ENCODE data around the gene CUX1.
A peak's percentile ranks its signal among the peaks of the same experiment; 100 is the strongest.

CUX1 gene

DNA sequence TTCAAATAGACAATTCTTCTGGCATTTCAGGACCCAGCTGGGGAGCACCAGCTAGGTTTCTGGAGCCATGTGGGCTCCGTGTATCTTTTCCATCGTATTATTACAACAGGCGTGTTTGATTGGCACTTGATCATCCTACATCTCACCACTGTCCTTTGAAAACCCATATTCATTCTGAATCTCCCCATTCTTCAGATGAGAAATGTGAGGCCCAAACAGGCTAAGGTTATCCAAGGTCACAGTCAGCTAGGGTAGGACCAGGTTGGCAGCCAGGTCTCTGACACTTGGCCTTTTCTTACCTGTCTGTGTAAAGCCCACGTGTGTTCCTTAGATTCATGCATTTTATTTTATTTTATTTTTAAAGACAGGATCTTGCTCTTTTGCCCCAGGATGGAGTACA is 366.9 kb downstream of the CUX1 start:
- no peak for DNase-seq (ENCODE audit: low spot score)

GRCh38 chr7:102185796-102186195 is 368.4 kb downstream of the CUX1 start:
- DNase-seq (ENCODE audit: low spot score) = no peak

DNA sequence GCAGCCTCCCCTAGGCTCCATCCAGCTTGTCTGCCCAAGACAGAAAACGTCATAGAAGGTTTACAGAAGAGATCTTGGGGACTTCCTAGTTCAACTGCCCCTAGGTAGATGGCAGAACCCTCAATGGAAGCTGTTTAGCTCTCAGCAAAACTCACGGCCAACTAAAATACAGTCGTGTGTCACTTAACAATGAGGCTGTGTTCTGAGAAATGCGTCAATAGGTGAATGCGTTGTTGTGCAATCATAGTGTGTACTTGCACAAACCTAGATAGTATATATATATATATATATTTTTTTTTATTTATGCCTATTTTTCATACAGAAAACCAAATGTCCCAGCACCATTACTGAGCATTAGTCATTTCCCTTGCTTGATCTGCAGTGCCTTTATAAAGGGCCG is 368.9 kb downstream of the CUX1 start:
- no peak for DNase-seq (ENCODE audit: low spot score)

DNA sequence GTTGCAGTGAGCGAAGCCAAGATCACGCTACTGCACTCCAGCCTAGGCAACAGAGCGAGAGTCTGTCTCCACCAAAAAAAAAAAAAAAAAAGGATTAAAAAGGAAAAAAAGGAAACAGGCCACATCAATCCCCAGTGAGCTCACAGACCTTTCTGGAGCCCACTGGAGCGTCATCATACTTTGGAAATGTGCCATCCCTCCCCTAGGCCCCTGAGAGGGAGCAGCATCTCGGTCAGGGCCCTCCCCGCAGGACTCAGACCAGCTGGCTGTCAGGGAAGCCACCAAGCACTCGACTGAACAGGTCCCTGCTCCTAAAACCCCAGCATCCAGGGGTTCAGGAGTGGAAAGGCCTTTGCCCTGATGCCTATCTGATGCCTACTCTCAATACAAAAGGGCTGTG is 371.3 kb downstream of the CUX1 start:
- DNase-seq (ENCODE audit: low spot score) = no peak

DNA sequence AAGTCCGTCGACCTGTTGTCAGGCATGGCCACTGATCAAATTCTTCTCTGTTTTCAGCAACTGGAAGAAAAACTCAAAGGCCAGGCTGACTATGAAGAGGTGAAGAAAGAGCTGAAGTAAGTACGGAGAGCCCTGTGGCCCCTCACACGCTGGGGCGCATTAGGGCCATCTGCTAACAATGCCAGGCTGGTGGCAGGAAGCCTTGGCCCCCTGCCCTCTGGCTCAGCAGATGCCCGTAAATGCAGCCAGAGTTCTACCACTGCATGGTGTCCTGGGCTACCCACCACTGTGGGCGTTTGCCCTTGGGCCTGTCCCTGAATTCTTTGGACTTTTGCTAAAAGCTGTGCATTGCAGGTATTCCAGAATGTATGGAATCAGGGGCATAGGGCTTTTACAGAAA is 372.3 kb downstream of the CUX1 start:
- DNase-seq (ENCODE audit: low spot score) = peak; percentile 69

DNA sequence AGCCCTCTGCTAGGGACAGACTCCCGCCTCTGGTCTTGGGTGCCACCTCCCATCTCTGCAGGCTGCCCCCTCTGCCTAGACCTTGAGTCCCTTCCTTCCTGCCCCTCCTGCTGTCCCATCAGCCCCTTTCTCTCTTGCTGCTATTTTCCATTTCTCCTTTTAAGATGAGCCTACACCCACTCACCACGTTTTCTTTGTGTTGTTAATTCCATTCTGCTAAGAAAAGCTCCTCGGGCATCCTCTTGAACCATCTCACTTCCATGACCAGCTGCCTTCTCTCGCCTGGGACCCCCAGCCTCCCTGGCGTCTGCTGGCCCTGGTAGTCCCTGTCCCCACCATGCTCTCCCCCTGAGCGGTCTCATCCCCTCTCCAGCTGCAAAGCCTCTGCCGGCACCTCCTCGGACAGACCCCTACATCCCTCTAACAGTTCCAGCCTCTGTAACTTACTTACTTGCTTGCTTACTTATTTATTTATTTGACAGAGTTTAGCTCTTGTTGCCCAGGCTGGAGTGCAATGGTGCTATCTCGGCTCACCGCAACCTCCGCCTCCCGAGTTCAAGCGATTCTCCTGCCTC is 373.4 kb downstream of the CUX1 start:
- DNase-seq (ENCODE audit: low spot score) = no peak

GRCh38 chr7:102191556-102192379 is 374.3 kb downstream of the CUX1 start:
- no peak for DNase-seq (ENCODE audit: low spot score)

DNA sequence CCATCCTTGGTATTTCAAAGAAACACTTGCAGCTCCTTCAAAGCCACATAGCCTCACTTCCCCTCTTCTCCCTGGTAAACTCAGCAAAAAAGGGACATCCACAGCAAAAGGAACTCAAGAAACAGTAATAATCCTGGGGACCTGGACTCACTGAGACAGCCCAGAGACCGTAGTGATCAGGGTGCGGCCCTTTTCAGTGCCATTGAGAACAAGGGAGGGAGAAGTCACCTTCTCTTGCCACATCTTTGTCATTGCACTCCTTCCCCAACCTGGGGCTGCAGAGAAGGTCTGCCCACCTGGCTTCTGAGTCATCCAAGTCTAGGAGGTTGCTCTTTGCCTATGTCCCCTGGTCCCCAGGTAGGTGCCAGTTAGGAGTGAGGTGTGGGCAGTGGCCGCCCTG is 375.4 kb downstream of the CUX1 start:
- DNase-seq (ENCODE audit: low spot score) = no peak

DNA sequence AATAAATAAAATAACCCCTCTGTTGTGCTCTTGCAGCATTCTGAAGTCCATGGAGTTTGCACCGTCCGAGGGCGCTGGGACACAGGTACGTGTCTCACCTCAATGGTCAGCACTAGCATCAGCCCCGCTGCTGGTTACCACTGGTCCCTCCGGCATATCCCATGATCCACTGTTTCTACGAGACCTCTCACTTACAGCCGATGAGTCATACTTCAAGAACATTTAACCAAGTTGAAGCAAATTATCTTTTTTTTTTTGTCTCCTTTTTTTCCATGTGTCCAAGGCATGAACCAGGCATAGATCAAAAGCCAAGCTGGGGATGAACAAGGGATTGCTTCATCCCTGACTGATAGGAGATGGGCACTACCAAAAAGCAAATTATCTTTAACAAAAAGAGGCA is 376.4 kb downstream of the CUX1 start:
- no peak for DNase-seq (ENCODE audit: low spot score)

DNA sequence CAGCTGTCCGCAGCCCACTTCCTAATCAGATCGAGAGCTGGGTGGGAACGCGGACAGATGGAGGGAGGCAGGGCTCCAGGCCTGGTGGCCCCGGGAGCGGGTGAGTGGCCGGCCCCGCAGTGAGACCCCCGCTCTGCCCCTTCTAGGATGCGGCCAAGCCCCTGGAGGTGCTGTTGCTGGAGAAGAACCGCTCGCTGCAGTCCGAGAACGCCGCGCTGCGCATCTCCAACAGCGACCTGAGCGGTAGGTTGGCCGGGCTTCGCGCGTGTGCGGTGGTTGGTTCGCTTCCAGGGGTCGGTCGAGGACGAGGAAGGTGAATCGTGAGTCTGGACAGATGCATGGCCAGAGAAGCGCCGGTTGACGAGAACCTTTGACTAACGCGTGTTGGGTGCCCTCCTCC is 377.9 kb downstream of the CUX1 start:
- no peak for DNase-seq (ENCODE audit: low spot score)

GRCh38 chr7:102196028-102196427 is 378.6 kb downstream of the CUX1 start:
- DNase-seq (ENCODE audit: low spot score) = no peak

GRCh38 chr7:102197161-102197560 is 379.7 kb downstream of the CUX1 start:
- DNase-seq (ENCODE audit: low spot score) = no peak

DNA sequence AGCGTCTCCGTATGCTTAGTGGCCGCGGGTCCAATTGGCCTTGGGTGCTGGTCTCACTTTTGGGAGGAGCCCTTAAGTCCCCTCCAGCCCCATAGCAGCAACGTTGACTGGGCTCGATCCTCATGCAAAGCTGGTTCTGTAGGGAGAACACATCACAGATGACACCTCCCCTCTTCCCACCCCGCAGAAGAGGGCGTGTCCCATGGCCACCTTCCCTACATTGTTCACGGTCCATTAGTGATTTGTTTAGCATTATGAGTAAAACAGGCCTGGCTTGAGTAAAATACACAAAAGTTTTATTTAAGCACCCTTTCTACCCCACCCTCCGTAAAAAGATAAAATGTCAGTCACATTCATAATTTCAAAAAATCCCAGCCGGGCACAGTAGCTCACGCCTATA is 380.2 kb downstream of the CUX1 start:
- no peak for DNase-seq (ENCODE audit: low spot score)

DNA sequence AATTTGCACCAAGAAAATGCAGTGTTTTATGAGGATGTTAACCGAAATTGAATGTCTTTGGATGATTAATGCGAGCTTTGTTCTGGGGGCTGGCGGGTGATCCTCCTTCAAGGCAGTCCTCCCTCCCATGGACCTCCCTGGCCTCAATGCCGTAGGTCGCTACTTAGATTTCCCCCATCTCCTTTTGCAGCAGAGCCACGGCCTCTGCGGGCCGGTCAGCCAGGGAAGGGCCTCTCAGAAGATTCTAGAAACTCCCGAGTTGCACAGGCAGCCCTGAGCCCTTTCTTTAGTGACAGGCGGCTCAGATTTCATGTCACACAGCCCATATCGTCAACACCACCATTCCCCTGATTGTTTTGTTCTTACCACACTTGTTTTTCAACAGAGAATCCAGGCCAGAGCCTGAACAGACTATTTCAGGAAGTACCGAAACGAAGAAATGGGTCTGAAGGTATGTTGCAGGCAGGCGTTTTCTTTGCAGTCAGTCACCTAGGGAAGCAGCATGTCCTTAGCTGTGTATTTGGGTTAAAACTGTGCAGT is 381.1 kb downstream of the CUX1 start:
- DNase-seq (ENCODE audit: low spot score) = no peak

DNA sequence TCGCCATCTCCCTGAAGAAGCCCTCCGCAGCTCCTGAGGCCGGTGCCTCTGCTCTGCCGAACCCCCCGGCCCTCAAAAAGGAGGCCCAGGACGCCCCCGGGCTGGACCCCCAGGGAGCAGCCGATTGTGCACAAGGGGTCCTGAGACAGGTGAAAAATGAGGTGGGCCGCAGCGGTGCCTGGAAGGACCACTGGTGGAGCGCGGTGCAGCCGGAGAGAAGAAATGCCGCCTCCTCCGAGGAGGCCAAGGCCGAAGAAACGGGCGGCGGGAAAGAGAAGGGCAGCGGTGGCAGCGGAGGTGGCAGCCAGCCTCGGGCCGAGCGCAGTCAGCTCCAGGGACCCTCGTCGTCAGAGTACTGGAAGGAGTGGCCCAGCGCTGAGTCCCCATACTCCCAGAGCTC is 384.1 kb downstream of the CUX1 start:
- no peak for DNase-seq (ENCODE audit: low spot score)

GRCh38 chr7:102202556-102202955 is 385.1 kb downstream of the CUX1 start:
- DNase-seq (ENCODE audit: low spot score) = peak; percentile 34

DNA sequence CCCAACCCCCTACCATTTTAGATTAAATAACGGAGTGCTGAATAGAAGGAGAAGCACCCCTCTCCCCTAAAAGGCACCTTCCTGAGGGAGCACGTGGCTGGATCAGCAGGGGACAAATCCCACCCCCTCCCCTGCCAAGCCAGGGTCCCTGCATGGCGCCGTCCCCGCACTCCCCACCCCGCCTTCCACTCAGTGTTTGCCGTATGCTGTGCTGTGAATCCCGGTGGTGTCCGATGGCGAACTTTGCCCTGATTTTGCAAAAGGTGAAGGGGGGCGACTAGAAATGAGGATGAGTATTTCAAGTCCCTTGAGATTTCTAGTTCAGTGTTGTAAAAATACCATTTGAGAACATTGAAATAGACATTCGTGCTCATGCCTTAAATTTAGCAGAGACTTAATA is 385.8 kb downstream of the CUX1 start:
- DNase-seq (ENCODE audit: low spot score) = no peak

GRCh38 chr7:102204212-102204611 is 386.8 kb downstream of the CUX1 start:
- DNase-seq (ENCODE audit: low spot score) = no peak

DNA sequence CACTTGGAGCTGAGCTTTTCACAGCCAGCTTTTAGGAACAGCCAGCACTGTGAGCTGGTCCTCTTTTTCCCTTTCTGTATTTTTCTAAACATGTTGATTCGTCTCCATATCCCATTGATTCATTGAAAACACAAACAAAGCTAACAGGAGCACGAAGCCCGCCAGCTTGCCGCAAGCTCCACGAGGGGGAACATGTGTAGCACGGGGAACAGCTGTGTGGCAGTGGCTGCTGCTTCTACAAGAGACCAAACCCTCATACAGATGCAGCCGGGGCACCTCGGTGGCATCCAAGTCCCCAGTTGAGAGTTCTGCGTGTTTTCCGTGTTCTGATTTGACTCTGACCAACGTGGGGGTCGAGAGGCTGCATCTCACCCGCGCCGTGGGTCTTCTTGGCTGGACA is 388.5 kb downstream of the CUX1 start:
- no peak for DNase-seq (ENCODE audit: low spot score)

- DNase-seq (ENCODE audit: low spot score) = peak; percentile 91
Measured at GRCh38 chr7:102208826-102209225, 391.4 kb downstream of the CUX1 start.

GRCh38 chr7:102210787-102211186 is 393.4 kb downstream of the CUX1 start:
- no peak for DNase-seq (ENCODE audit: low spot score)

- no peak for DNase-seq (ENCODE audit: low spot score)
Measured at GRCh38 chr7:102211590-102212550, 394.4 kb downstream of the CUX1 start.

Data from cerebellar cortex (tissue), 1 donor.